HG02840 (cell line): ENCODE measurements around the gene RNF169.
"Not testable (repeated sequence)": the region's sequence is repeated elsewhere in the genome, so short reads cannot be mapped to it uniquely, and the experiment has no call there.

Source experiments
- ATAC-seq: cut with Tn5 transposase; IDR thresholded peaks from one replicate; pipeline ENCODE4 v1.9.1; 2021; ENCODE audit warnings: mild to moderate bottlenecking, moderate library complexity, moderate number of reproducible peaks; ENCODE audit not compliant: unreplicated experiment, low FRiP score

RNF169 gene

GRCh38 chr11:74818283-74818946 is 69.8 kb downstream of the RNF169 start:
- ATAC-seq: no peak

GRCh38 chr11:74819400-74819799 is 70.8 kb downstream of the RNF169 start:
- ATAC-seq: no peak

- ATAC-seq: no peak
Measured at GRCh38 chr11:74820763-74821162, 72.1 kb downstream of the RNF169 start.

- ATAC-seq: no peak
Measured at GRCh38 chr11:74822170-74822569, 73.5 kb downstream of the RNF169 start.

- ATAC-seq: no peak
Measured at GRCh38 chr11:74824285-74824982, 75.8 kb downstream of the RNF169 start.

GRCh38 chr11:74825596-74825995 is 76.9 kb downstream of the RNF169 start:
- ATAC-seq: not testable (repeated sequence)

- ATAC-seq: no peak
Measured at GRCh38 chr11:74826901-74827300, 78.3 kb downstream of the RNF169 start.

GRCh38 chr11:74837191-74837590 is 88.5 kb downstream of the RNF169 start:
- ATAC-seq: no peak

GRCh38 chr11:74838188-74838587 is 89.5 kb downstream of the RNF169 start:
- no peak for ATAC-seq

GRCh38 chr11:74839446-74839845 is 90.8 kb downstream of the RNF169 start:
- no peak for ATAC-seq

- no peak for ATAC-seq
Measured at GRCh38 chr11:74839971-74840370, 91.3 kb downstream of the RNF169 start.

GRCh38 chr11:74840486-74840885 is 91.8 kb downstream of the RNF169 start:
- ATAC-seq: no peak

GRCh38 chr11:74842967-74843366 is 94.3 kb downstream of the RNF169 start:
- ATAC-seq: no peak

GRCh38 chr11:74844072-74844471 is 95.4 kb downstream of the RNF169 start:
- no peak for ATAC-seq

- no peak for ATAC-seq
Measured at GRCh38 chr11:74844865-74845264, 96.2 kb downstream of the RNF169 start.

GRCh38 chr11:74845978-74846517 is 97.4 kb downstream of the RNF169 start:
- no peak for ATAC-seq

- no peak for ATAC-seq
Measured at GRCh38 chr11:74846770-74847169, 98.1 kb downstream of the RNF169 start.

GRCh38 chr11:74847395-74847794 is 98.7 kb downstream of the RNF169 start:
- ATAC-seq: no peak

GRCh38 chr11:74847895-74848294 is 99.2 kb downstream of the RNF169 start:
- no peak for ATAC-seq

GRCh38 chr11:74849525-74850391 is 101.1 kb downstream of the RNF169 start:
- ATAC-seq: no peak

GRCh38 chr11:74853223-74853622 is 104.6 kb downstream of the RNF169 start:
- ATAC-seq: no peak
